Astrocyte of the cerebellum (primary cell): ENCODE data around the gene FAM222B.

ENCODE experiments used
- DNase-seq: peaks from one replicate; pipeline ENCODE4 v3.0.0-alpha.2; 2011; ENCODE audit warnings: low read depth
- H3K4me3 ChIP-seq: 2 replicates; pipeline ENCODE4 v1.5.1; 2011; ENCODE audit warnings: mild to moderate bottlenecking, low read depth, low read length, moderate library complexity
- CTCF ChIP-seq: IDR thresholded peaks from 2 replicates; pipeline ENCODE4 v1.5.1; 2012; ENCODE audit warnings: low read length, low read depth, moderate library complexity, mild to moderate bottlenecking; ENCODE audit errors: missing control alignments
- in situ Hi-C: cut with HindIII; loops from 2 replicates; pipeline ENCODE4 v1.10.0; 2017; ENCODE audit warnings: low sequenced_read_pairs

FAM222B gene

GRCh38 chr17:28885951-28886350 is 43.4 kb upstream of the FAM222B start:
- TF ChIP-seq CTCF = no peak
- H3K4me3 ChIP-seq = no peak overlapping the region
- in situ Hi-C loops = no loop called here
- DNase-seq = no peak

GRCh38 chr17:28885363-28885762 is 42.8 kb upstream of the FAM222B start:
- DNase-seq = no peak
- in situ Hi-C loops = no loop called here
- no peak for TF ChIP-seq CTCF
- H3K4me3 ChIP-seq = no peak overlapping the region

DNA sequence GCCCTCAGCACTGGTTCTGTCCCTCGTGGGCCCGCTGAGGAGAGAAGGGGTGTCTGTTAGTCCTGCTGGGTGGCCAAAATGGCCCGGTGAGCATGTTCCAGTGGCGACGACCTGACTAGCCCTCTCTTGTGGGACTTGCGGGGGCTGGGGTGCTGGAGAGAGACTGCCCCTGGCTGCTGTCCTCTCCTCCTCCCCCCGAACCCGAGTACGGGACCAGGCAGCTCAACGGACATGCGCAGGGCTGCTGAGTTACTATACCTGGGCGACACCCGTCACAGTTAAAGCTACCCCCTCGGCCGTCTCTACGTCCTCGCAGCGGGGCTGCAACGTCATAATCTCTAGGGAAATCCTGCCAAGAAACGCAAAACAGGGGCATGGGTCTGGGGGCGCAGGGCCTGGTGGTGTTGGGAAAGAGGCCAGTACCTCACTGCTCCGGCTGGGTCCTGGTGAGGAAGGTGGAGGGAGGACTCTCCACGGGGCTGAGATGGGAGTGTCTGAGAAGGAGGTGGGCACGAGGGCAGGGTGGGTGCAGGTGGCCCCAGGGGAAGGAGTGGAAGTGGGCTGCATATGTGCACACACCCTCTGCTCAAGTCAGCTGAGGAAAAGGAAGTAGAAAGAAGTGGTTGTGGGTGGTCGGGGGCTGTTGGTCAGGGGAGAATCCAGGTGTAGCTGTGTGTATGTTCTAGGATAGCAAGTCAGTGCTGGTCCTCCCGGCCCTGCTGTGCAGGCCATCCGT is 41.5 kb upstream of the FAM222B start:
- no peak for TF ChIP-seq CTCF
- no peak for DNase-seq
- H3K4me3 ChIP-seq = no peak overlapping the region
- in situ Hi-C loops = no loop called here

DNA sequence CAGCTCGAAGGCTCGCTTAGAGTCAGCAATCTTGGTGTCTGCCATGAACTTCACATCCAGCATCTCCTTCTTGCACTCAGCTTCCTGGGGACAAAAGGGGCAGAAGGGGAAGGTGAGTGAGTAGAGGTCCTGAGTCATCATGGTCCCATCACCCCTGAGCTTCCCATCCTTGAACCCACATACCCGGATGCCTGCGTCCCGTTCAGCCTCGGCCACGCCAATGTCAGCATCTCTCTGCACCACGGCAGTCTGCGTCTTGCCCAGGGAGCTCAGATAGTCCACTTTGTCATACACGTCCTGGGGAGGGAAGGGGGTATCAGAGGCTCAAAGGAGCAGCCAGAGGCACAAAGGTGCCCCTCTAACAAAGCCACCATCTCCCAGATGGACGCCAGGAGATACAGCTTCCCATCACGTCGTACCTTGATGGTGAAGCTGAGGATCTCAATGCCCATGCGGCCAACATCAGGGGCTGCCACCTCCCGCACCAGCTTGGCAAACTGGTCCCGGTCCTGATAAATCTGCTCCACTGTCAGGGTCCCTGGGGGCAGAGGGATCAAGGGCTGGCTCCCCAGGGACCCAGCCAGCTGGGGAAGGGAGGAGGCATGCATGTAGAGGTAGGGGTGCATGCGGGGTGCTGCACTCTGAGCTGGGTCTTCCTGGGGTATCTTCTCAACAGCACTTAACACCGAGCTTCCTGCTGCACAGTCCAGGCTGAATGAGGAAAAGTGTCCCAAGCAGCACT is 39.7 kb upstream of the FAM222B start:
- DNase-seq = no peak
- in situ Hi-C loops = no loop called here
- TF ChIP-seq CTCF = no peak
- no peak overlapping the region for H3K4me3 ChIP-seq

DNA sequence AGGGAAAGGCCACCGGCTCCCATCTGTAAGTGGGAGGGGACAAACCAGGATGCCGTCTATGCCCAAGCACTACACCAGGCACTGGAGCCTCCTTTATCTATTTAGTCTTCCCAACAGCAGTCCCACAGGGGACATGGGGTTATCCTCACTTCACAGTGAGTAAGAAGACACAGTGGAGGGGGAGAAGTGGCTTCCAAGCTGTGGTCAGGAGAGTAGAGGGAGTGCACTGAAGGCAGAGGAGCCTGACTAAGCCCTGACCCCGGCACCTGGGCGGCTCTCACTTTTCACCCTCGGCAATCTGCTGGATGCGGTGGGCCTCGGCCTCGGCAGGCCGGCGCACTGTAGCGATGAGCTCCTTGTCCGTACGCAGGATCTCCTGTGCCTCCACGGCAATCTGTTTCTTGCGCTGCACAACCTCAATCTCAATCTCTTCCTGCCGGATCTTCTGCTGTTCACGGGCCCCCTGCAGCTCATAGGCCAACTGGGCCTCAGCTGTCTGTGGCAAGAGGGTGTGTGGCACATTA is 39.0 kb upstream of the FAM222B start:
- TF ChIP-seq CTCF = no peak
- in situ Hi-C loops = no loop called here
- DNase-seq = no peak
- no peak overlapping the region for H3K4me3 ChIP-seq

GRCh38 chr17:28880572-28880945 is 38.0 kb upstream of the FAM222B start:
- H3K4me3 ChIP-seq = no peak overlapping the region
- in situ Hi-C loops = no loop called here
- no peak for TF ChIP-seq CTCF
- DNase-seq = no peak
